Breast epithelium (tissue), 4 donors: ENCODE measurements around the gene ZNF780B. TPM values are rescaled to one million over a fixed set of nuclear protein-coding genes. Genes with fewer than 3 reads are reported as not detected.
A peak's percentile ranks its signal among the peaks of the same experiment; 100 is the strongest.

Source experiments
- DNase-seq, 2 donors: peaks; one replicate each; pipeline ENCODE4 v3.0.0-alpha.2; 2019; ENCODE audit warnings: low spot score in 2 of 2
- H3K27ac ChIP-seq, 2 donors: fragments of 200-600 bp; sonication (generic) in 1 of 2; one replicate each; pipeline ENCODE4 v1.5.1; 2016 to 2019; ENCODE audit warnings: mild to moderate bottlenecking in 1 of 2
- H3K27me3 ChIP-seq, 2 donors: fragments of 200-600 bp; sonication (generic) in 1 of 2; one replicate each; pipeline versions ENCODE4 v1.5.1 to v1.6.0; 2017 to 2019; ENCODE audit warnings: control low read depth in 1 of 2, mild to moderate bottlenecking in 1 of 2
- H3K36me3 ChIP-seq: fragments of 200-600 bp; one replicate; pipeline ENCODE4 v1.5.1; 2019
- H3K4me1 ChIP-seq, 2 donors: fragments of 200-600 bp; sonication (generic); one replicate each; pipeline ENCODE4 v1.5.1; 2016 to 2019; ENCODE audit warnings: control low read depth in 1 of 2
- H3K4me3 ChIP-seq, 3 donors: fragments of 200-600 bp; sonication (generic); 1 replicate in 2 of 3; 2 replicates in 1 of 3; pipeline ENCODE4 v1.5.1; 2016 to 2019; ENCODE audit warnings: mild to moderate bottlenecking in 3 of 3, moderate library complexity in 2 of 3
- H3K9me3 ChIP-seq, 2 donors: fragments of 200-600 bp; sonication (generic) in 1 of 2; one replicate each; pipeline ENCODE4 v1.5.1; 2016 to 2019; ENCODE audit warnings: control low read depth in 1 of 2
- POLR2A ChIP-seq: fragments of 450-650 bp; IDR thresholded peaks from one replicate; pipeline ENCODE4 v1.6.1; 2016; ENCODE audit warnings: antibody characterized with exemption, mild to moderate bottlenecking, moderate library complexity
- POLR2AphosphoS5 ChIP-seq, 3 donors: sonication (generic); formaldehyde crosslinking; IDR thresholded peaks; one replicate each; pipeline ENCODE4 v1.6.1; 2017; ENCODE audit warnings: antibody characterized with exemption in 3 of 3
- intact Hi-C: fragments of 100-400 bp; cut with DNase I; formaldehyde crosslinking; loops from one replicate; pipeline ENCODE4 v1.15.1; 2023; ENCODE audit warnings: low total_unique reads
- total RNA-seq, 3 donors: library from RNA; depleted of rRNA; stranded (reverse); fragments of >200 nt; gene quantifications; one replicate each; pipeline ENCODE4 v1.1.0, GENCODE V29; 2016
- TF ChIP-seq, protein P1 (sequence below), 3 donors: fragments of 450-650 bp; IDR thresholded peaks; one replicate each; pipeline ENCODE4 v1.5.1; 2016 to 2017; ENCODE audit warnings: antibody characterized with exemption in 3 of 3, mild to moderate bottlenecking in 3 of 3, moderate library complexity in 3 of 3

Gene ZNF780B
- 10 to 100 TPM; 12.5 to 30.4 (median 28.8) TPM for total RNA-seq

DNA sequence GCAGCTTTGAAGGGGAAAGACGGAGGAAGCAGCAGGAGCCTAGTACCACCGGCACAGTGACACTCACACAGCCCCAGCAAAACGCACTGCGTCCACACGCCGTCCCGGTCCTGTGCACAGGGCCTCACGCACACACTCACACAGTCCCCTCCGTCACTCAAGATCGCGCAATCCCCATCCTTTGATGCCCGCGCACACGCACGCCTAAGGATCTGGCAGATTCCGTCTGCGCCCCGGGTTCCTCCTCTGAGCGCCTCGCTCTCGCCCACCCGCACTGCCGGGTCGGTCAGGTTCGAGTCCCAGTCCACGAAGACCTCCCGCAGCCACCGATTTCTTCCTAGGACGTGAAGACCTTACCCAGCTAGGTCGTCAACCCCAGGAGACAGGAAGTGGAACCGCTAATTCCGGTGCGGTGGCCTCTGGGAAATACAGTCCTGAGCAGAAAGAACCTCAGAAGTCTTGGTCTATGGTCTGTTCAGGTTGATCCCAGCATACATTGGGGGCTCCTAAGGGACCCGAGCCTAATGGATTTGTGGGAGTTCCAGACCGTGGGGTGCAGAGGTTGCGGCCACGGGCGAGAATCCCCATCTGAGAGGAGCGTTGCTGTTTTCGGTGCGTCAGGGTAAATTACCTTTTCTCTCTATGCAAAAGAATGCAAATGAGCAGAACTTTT is at the start of gene ZNF780B:
Gene ZNF780B (minus strand): TSS at position 400 of the 673 bp plus-strand sequence. CDS start 5,899 bp downstream, outside the sequence.
- peak within 1 kb of the TSS; percentile 29 to 77 for H3K27ac ChIP-seq
- H3K9me3 ChIP-seq = peaks cover 0 to 24% of the 10 kb centered on the region in 2 donors
- H3K4me1 ChIP-seq = peaks cover 0 to 13% of the 10 kb centered on the region in 2 donors
- peak within 1 kb of the TSS; percentile 72 to 78 (median 77) for H3K4me3 ChIP-seq
- TF ChIP-seq POLR2A (no peak), POLR2AphosphoS5 (IDR thresholded peaks at IDR 0.05) (no peak)
- TF ChIP-seq, protein P1, sequence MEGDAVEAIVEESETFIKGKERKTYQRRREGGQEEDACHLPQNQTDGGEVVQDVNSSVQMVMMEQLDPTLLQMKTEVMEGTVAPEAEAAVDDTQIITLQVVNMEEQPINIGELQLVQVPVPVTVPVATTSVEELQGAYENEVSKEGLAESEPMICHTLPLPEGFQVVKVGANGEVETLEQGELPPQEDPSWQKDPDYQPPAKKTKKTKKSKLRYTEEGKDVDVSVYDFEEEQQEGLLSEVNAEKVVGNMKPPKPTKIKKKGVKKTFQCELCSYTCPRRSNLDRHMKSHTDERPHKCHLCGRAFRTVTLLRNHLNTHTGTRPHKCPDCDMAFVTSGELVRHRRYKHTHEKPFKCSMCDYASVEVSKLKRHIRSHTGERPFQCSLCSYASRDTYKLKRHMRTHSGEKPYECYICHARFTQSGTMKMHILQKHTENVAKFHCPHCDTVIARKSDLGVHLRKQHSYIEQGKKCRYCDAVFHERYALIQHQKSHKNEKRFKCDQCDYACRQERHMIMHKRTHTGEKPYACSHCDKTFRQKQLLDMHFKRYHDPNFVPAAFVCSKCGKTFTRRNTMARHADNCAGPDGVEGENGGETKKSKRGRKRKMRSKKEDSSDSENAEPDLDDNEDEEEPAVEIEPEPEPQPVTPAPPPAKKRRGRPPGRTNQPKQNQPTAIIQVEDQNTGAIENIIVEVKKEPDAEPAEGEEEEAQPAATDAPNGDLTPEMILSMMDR (IDR thresholded peaks at IDR 0.05) = no peak
- no peaks in the 10 kb centered on the region for H3K27me3 ChIP-seq
- intact Hi-C loops = no loop called here
- peaks cover 4% of the 10 kb centered on the region for H3K36me3 ChIP-seq
- DNase-seq = peak in 1 of 2 donors; percentile 50

DNA sequence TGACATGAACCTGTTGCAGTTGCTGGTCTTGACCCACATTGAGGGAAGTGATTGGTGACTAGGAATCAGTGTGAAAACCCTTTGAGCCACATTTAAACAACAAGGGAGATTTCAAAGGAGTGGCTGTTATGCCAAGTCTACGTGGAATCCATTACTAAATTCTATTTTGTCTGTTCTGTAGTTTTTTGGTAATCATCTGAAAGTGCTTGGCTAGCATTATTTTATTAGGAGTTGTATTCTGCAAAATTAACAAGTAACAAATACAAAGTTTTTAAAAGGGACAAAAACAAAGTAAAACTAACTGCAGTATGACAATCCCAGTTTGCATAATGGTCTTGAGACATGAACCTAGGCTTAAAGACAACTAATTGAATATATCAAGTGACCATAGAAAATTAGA is 48.7 kb upstream of the ZNF780B start:
- TF ChIP-seq, protein P1 (IDR thresholded peaks at IDR 0.05) = no peak
- intact Hi-C loops = no loop called here
- DNase-seq = no peak
- no peak overlapping the region for H3K4me3 ChIP-seq
- no peaks in the 10 kb centered on the region for H3K4me1 ChIP-seq
- no peaks in the 10 kb centered on the region for H3K9me3 ChIP-seq
- H3K27me3 ChIP-seq = no peaks in the 10 kb centered on the region
- H3K27ac ChIP-seq = no peak overlapping the region
- H3K36me3 ChIP-seq = no peaks in the 10 kb centered on the region

DNA sequence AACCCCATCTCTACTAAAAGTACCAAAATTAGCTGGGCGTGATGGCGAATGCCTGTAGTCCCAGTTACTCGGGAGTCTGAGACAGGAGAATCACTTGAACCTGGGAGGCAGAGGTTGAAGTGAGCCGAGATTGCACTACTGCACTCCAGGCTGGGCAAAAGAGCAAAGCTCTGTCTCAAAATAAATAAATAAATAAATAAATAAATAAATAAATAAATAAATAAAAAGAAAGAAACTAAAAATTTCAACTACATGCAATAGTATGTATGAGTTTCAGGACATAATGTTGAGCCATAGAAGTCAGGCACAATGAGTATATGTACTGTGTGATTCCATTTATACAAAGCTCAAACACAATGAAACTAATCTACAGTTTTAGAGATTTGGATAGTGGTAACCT is 47.6 kb upstream of the ZNF780B start:
- no peak for DNase-seq
- intact Hi-C loops = no loop called here

DNA sequence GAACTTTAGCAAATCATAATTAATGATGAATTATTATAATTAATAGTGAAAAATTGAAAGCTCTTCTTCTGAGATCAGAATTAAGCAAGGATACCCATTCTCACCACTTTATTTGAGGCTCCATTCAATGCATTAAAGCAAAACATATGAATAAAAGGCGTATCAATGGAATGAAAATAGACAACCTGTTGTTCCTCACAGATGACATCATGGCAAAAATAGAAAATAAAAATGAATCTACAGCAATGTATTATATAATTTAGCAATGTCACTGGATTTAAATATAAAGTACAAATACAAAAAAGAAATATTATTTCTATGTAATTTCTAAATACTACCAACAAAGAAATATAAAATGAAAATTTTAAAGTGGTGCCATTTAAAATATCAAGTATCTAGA is 45.8 kb upstream of the ZNF780B start:
- Histone ChIP-seq H3K4me3 (no peak overlapping the region), H3K27me3 (no peaks in the 10 kb centered on the region), H3K4me1 (no peaks in the 10 kb centered on the region), H3K9me3 (no peaks in the 10 kb centered on the region), H3K36me3 (no peaks in the 10 kb centered on the region), H3K27ac (no peak overlapping the region)
- no peak for DNase-seq
- TF ChIP-seq, protein P1 (IDR thresholded peaks at IDR 0.05) = no peak
- TF ChIP-seq POLR2AphosphoS5 (IDR thresholded peaks at IDR 0.05) (no peak), POLR2A (no peak)
- intact Hi-C loops = no loop called here

More for the DNA sequence above, 47.6 kb upstream of the ZNF780B start:
- Histone ChIP-seq H3K9me3 (no peaks in the 10 kb centered on the region), H3K27me3 (no peaks in the 10 kb centered on the region), H3K36me3 (no peaks in the 10 kb centered on the region), H3K4me3 (no peak overlapping the region), H3K4me1 (no peaks in the 10 kb centered on the region), H3K27ac (no peak overlapping the region)
- TF ChIP-seq POLR2A = no peak
- TF ChIP-seq POLR2AphosphoS5 (IDR thresholded peaks at IDR 0.05) = no peak
- TF ChIP-seq, protein P1 (IDR thresholded peaks at IDR 0.05) = no peak

DNA sequence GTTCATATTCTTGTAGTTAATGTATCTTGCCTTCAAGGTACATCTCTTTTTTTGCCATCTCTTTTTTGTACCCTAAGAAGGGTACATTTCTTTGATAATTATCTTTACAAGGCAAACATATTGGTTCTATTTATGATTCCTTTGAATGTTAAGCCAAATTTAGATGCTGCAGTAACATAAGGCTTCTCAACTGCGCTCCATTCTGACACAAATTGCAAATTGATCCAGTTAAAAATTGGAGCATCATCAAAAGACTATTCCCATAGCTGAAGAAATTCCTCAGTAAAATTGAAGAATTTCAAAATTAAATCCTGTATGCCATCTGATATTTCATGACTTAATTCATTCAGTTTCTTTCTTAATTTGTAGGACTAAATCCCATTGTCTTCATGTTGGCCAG is 37.4 kb upstream of the ZNF780B start:
- no peak for DNase-seq
- H3K27ac ChIP-seq = no peak overlapping the region
- H3K36me3 ChIP-seq = no peaks in the 10 kb centered on the region
- H3K27me3 ChIP-seq = no peaks in the 10 kb centered on the region
- no peak overlapping the region for H3K4me3 ChIP-seq
- no peaks in the 10 kb centered on the region for H3K9me3 ChIP-seq
- intact Hi-C loops = no loop called here
- peaks cover 0 to 2% of the 10 kb centered on the region in 2 donors for H3K4me1 ChIP-seq
- no peak for TF ChIP-seq POLR2A
- TF ChIP-seq POLR2AphosphoS5 (IDR thresholded peaks at IDR 0.05) = no peak
- TF ChIP-seq, protein P1 (IDR thresholded peaks at IDR 0.05) = no peak
